WERI-Rb-1 (cell line): ENCODE measurements around the gene OR6N2.

Experiments
- DNase-seq: peaks from one replicate; pipeline ENCODE4 v3.0.0-alpha.2; 2020
- H3K27ac ChIP-seq: fragments of 250-450 bp; sonication (Bioruptor Pico); 2 replicates; pipeline ENCODE4 v1.5.1; 2020; ENCODE audit warnings: mild to moderate bottlenecking, moderate library complexity
- H3K27me3 ChIP-seq: fragments of 250-450 bp; sonication (Bioruptor Pico); 2 replicates; pipeline ENCODE4 v1.5.1; 2021; ENCODE audit warnings: mild to moderate bottlenecking, low read depth, moderate library complexity; ENCODE audit not compliant: insufficient read depth, severe bottlenecking
- H3K36me3 ChIP-seq: fragments of 250-450 bp; sonication (Bioruptor Pico); 2 replicates; pipeline ENCODE4 v1.5.1; 2020; ENCODE audit warnings: mild to moderate bottlenecking, moderate library complexity
- H3K4me3 ChIP-seq: 2 replicates; pipeline ENCODE4 v1.5.1; 2011; ENCODE audit warnings: low read depth, mild to moderate bottlenecking, control low read depth, low read length
- H3K9me3 ChIP-seq: fragments of 250-450 bp; sonication (Bioruptor Pico); 2 replicates; pipeline ENCODE4 v1.5.1; 2021; ENCODE audit warnings: mild to moderate bottlenecking, moderate library complexity; ENCODE audit not compliant: severe bottlenecking
- CTCF ChIP-seq: IDR thresholded peaks from 2 replicates; pipeline ENCODE4 v1.5.1; 2011; ENCODE audit warnings: low read depth, mild to moderate bottlenecking, control low read depth, inconsistent platforms, low read length

Gene OR6N2

GRCh38 chr1:158809256-158809655 is 28.3 kb upstream of the OR6N2 start:
- Histone ChIP-seq H3K9me3 (peaks cover 5% of the 10 kb centered on the region), H3K4me3 (no peak overlapping the region), H3K27ac (no peak overlapping the region), H3K36me3 (no peaks in the 10 kb centered on the region), H3K27me3 (peaks cover 90% of the 10 kb centered on the region)
- no peak for TF ChIP-seq CTCF
- no peak for DNase-seq

GRCh38 chr1:158806916-158807536 is 26.0 kb upstream of the OR6N2 start:
- Histone ChIP-seq H3K27ac (no peak overlapping the region), H3K36me3 (no peaks in the 10 kb centered on the region), H3K27me3 (peaks cover 92% of the 10 kb centered on the region), H3K4me3 (no peak overlapping the region), H3K9me3 (peaks cover 5% of the 10 kb centered on the region)
- no peak for DNase-seq
- no peak for TF ChIP-seq CTCF

GRCh38 chr1:158803678-158804077 is 22.7 kb upstream of the OR6N2 start:
- peaks cover 91% of the 10 kb centered on the region for H3K27me3 ChIP-seq
- no peak for DNase-seq
- peaks cover 5% of the 10 kb centered on the region for H3K9me3 ChIP-seq
- H3K4me3 ChIP-seq, result no peak overlapping the region
- H3K36me3 ChIP-seq, result no peaks in the 10 kb centered on the region
- TF ChIP-seq CTCF, result no peak
- no peak overlapping the region for H3K27ac ChIP-seq

GRCh38 chr1:158801396-158801795 is 20.4 kb upstream of the OR6N2 start:
- Histone ChIP-seq H3K4me3 (no peak overlapping the region), H3K9me3 (no peaks in the 10 kb centered on the region), H3K27ac (no peak overlapping the region), H3K36me3 (no peaks in the 10 kb centered on the region), H3K27me3 (peaks cover 83% of the 10 kb centered on the region)
- DNase-seq, result no peak
- no peak for TF ChIP-seq CTCF

GRCh38 chr1:158800526-158800925 is 19.5 kb upstream of the OR6N2 start:
- H3K27me3 ChIP-seq, result peaks cover 84% of the 10 kb centered on the region
- no peak overlapping the region for H3K4me3 ChIP-seq
- H3K9me3 ChIP-seq, result no peaks in the 10 kb centered on the region
- H3K27ac ChIP-seq, result no peak overlapping the region
- TF ChIP-seq CTCF, result no peak
- no peak for DNase-seq
- H3K36me3 ChIP-seq, result no peaks in the 10 kb centered on the region

GRCh38 chr1:158799689-158800088 is 18.7 kb upstream of the OR6N2 start:
- no peaks in the 10 kb centered on the region for H3K9me3 ChIP-seq
- peaks cover 82% of the 10 kb centered on the region for H3K27me3 ChIP-seq
- no peak overlapping the region for H3K27ac ChIP-seq
- no peak overlapping the region for H3K4me3 ChIP-seq
- DNase-seq, result no peak
- H3K36me3 ChIP-seq, result no peaks in the 10 kb centered on the region
- no peak for TF ChIP-seq CTCF
